Activated naive CD4-positive, alpha-beta T cell treated with anti-CD3 and anti-CD28 coated beads, Interleukin-2, amount 50 U/mL, for 16 hours (primary cell): ENCODE measurements around the gene ENTPD1.
"Not testable (repeated sequence)": the region's sequence is repeated elsewhere in the genome, so short reads cannot be mapped to it uniquely, and the experiment has no call there.

Experiments
- DNase-seq: peaks from one replicate; pipeline ENCODE4 v3.0.0-alpha.2; 2020

The ENTPD1 gene

GRCh38 chr10:95872158-95872711 lies 116.3 kb downstream of the ENTPD1 start:
- DNase-seq, result no peak

GRCh38 chr10:95873139-95873538 lies 117.2 kb downstream of the ENTPD1 start:
- DNase-seq, result no peak

GRCh38 chr10:95873651-95874050 lies 117.7 kb downstream of the ENTPD1 start:
- DNase-seq, result no peak

- not testable (repeated sequence) for DNase-seq
Observed at GRCh38 chr10:95874783-95875182, 118.8 kb downstream of the ENTPD1 start.

GRCh38 chr10:95876756-95877155 lies 120.8 kb downstream of the ENTPD1 start:
- no peak for DNase-seq

GRCh38 chr10:95877881-95878280 lies 121.9 kb downstream of the ENTPD1 start:
- DNase-seq, result no peak

- no peak for DNase-seq
Observed at GRCh38 chr10:95880704-95881103, 124.7 kb downstream of the ENTPD1 start.

- no peak for DNase-seq
Observed at GRCh38 chr10:95881316-95881715, 125.4 kb downstream of the ENTPD1 start.

- no peak for DNase-seq
Observed at GRCh38 chr10:95889830-95890229, 133.9 kb downstream of the ENTPD1 start.

- no peak for DNase-seq
Observed at GRCh38 chr10:95896071-95896850, 140.3 kb downstream of the ENTPD1 start.

GRCh38 chr10:95905897-95906580 lies 150.1 kb downstream of the ENTPD1 start:
- not testable (repeated sequence) for DNase-seq

- DNase-seq, result peak; percentile 35
Observed at GRCh38 chr10:95906677-95907455, 150.9 kb downstream of the ENTPD1 start.

GRCh38 chr10:95907456-95908253 lies 151.7 kb downstream of the ENTPD1 start, which contains the start of gene CC2D2B:
CC2D2B (plus strand) TSS chr10:95907975; CDS start chr10:95911324, 3,349 bp downstream.
- DNase-seq, result peak; percentile 78

- no peak for DNase-seq
Observed at GRCh38 chr10:95908450-95908849, 152.5 kb downstream of the ENTPD1 start.

GRCh38 chr10:95909561-95909960 lies 153.6 kb downstream of the ENTPD1 start:
- no peak for DNase-seq

GRCh38 chr10:95916039-95916438 lies 160.1 kb downstream of the ENTPD1 start:
- not testable (repeated sequence) for DNase-seq
